WTC11 (cell line): ENCODE results near the gene GPHB5. TPM values are rescaled to one million over a fixed set of nuclear protein-coding genes. Genes with fewer than 3 reads are reported as not detected.

Source experiments
- ATAC-seq: fragments of 200-7000 bp; cut with Tn5 transposase; 2 replicates; pipeline ENCODE4 v1.10.0; 2021; ENCODE audit warnings: mild to moderate bottlenecking, moderate library complexity
- CTCF ChIA-PET: fragments of 300-600 bp; sonication (Branson Sonifier 250); formaldehyde crosslinking; loops from one replicate; lab custom pipeline; 2021; ENCODE audit warnings: antibody characterized with exemption; lab: Charles Lee
- POLR2A ChIA-PET: fragments of 350-600 bp; sonication (Branson Sonifier 250); formaldehyde crosslinking; loops from one replicate; lab custom pipeline; 2021; ENCODE audit warnings: antibody characterized with exemption; lab: Charles Lee
- DNase-seq: peaks from one replicate; pipeline ENCODE4 v3.0.0; 2021; ENCODE audit warnings: low spot score
- H3K27ac Mint-ChIP-seq: 2 replicates; pipeline ENCODE4 v1.8.0; 2021; ENCODE audit warnings: mixed read lengths
- H3K27me3 Mint-ChIP-seq: 2 replicates; pipeline ENCODE4 v1.8.0; 2021; ENCODE audit warnings: low read depth, mild to moderate bottlenecking, moderate library complexity, mixed read lengths
- H3K36me3 Mint-ChIP-seq: 2 replicates; pipeline ENCODE4 v1.8.0; 2021; ENCODE audit warnings: mixed read lengths
- H3K4me1 Mint-ChIP-seq: 2 replicates; pipeline ENCODE4 v1.8.0; 2022; ENCODE audit warnings: mixed read lengths
- H3K4me3 Mint-ChIP-seq: 2 replicates; pipeline ENCODE4 v1.8.0; 2021; ENCODE audit warnings: mild to moderate bottlenecking, moderate library complexity, mixed read lengths
- H3K9me3 Mint-ChIP-seq: 2 replicates; pipeline ENCODE4 v1.8.0; 2021; ENCODE audit warnings: mixed read lengths
- AFF4 ChIP-seq: sonication (generic); formaldehyde crosslinking; IDR thresholded peaks from 2 replicates; pipeline ENCODE4 v1.8.1; 2023; ENCODE audit warnings: mild to moderate bottlenecking, missing genetic modification reagents, borderline replicate concordance
- ARID4B ChIP-seq: sonication (generic); formaldehyde crosslinking; IDR thresholded peaks from 2 replicates; pipeline ENCODE4 v1.8.0; 2023; ENCODE audit warnings: missing genetic modification reagents, mild to moderate bottlenecking, borderline replicate concordance
- ATF2 ChIP-seq: sonication (generic); formaldehyde crosslinking; IDR thresholded peaks from 2 replicates; pipeline ENCODE4 v1.8.1; 2022; ENCODE audit warnings: low read depth, missing genetic modification reagents, borderline replicate concordance
- E2F1 ChIP-seq: sonication (generic); formaldehyde crosslinking; IDR thresholded peaks from 2 replicates; pipeline ENCODE4 v1.8.0; 2022; ENCODE audit warnings: mild to moderate bottlenecking, missing genetic modification reagents
- FOXP4 ChIP-seq: sonication (generic); formaldehyde crosslinking; IDR thresholded peaks from 2 replicates; pipeline ENCODE4 v1.8.0; 2022; ENCODE audit warnings: mild to moderate bottlenecking, missing genetic modification reagents
- GTF2I ChIP-seq: fragments of 250-450 bp; sonication (Bioruptor Pico); conservative IDR thresholded peaks from 2 replicates; pipeline ENCODE4 v1.4.0; 2021; ENCODE audit warnings: mild to moderate bottlenecking
- HMGA2 ChIP-seq: fragments of 250-450 bp; sonication (Bioruptor Pico); IDR thresholded peaks from 2 replicates; pipeline ENCODE4 v1.4.0; 2021; ENCODE audit warnings: mild to moderate bottlenecking, moderate library complexity
- IRF1 ChIP-seq: sonication (generic); formaldehyde crosslinking; IDR thresholded peaks from 2 replicates; pipeline ENCODE4 v1.8.0; 2023; ENCODE audit warnings: missing genetic modification reagents
- JUN ChIP-seq: sonication (generic); formaldehyde crosslinking; IDR thresholded peaks from 2 replicates; pipeline ENCODE4 v1.8.0; 2023; ENCODE audit warnings: mild to moderate bottlenecking, missing genetic modification reagents
- KAT7 ChIP-seq: sonication (generic); formaldehyde crosslinking; IDR thresholded peaks from 2 replicates; pipeline ENCODE4 v1.8.1; 2023; ENCODE audit warnings: missing genetic modification reagents, mild to moderate bottlenecking, borderline replicate concordance
- NFATC4 ChIP-seq: fragments of 250-450 bp; sonication (Bioruptor Pico); IDR thresholded peaks from 2 replicates; pipeline ENCODE4 v1.9.0; 2021; ENCODE audit warnings: mild to moderate bottlenecking
- NFE2L1 ChIP-seq: sonication (generic); formaldehyde crosslinking; IDR thresholded peaks from 2 replicates; pipeline ENCODE4 v1.8.1; 2023; ENCODE audit warnings: missing genetic modification reagents
- NR3C1 ChIP-seq: sonication (generic); formaldehyde crosslinking; conservative IDR thresholded peaks from 2 replicates; pipeline ENCODE4 v1.8.1; 2023; ENCODE audit warnings: low read depth, mild to moderate bottlenecking, missing genetic modification reagents
- PRRX2 ChIP-seq: fragments of 250-450 bp; sonication (Bioruptor Pico); IDR thresholded peaks from 2 replicates; pipeline ENCODE4 v1.8.0; 2021; ENCODE audit warnings: mild to moderate bottlenecking
- RORB ChIP-seq: fragments of 250-450 bp; sonication (Bioruptor Pico); IDR thresholded peaks from 2 replicates; pipeline ENCODE4 v1.9.0; 2021; ENCODE audit warnings: mild to moderate bottlenecking
- SOX15 ChIP-seq: fragments of 250-450 bp; sonication (Bioruptor Pico); IDR thresholded peaks from 2 replicates; pipeline ENCODE4 v1.9.0; 2021; ENCODE audit warnings: mild to moderate bottlenecking
- TEAD1 ChIP-seq: sonication (generic); formaldehyde crosslinking; IDR thresholded peaks from 2 replicates; pipeline ENCODE4 v1.8.0; 2022; ENCODE audit warnings: mild to moderate bottlenecking, missing genetic modification reagents
- TP53 ChIP-seq: sonication (generic); formaldehyde crosslinking; IDR thresholded peaks from 2 replicates; pipeline ENCODE4 v1.8.1; 2023; ENCODE audit warnings: mild to moderate bottlenecking, missing genetic modification reagents
- ZNF317 ChIP-seq: sonication (generic); formaldehyde crosslinking; IDR thresholded peaks from 2 replicates; pipeline ENCODE4 v1.8.1; 2023; ENCODE audit warnings: low read depth, mild to moderate bottlenecking, moderate library complexity, missing genetic modification reagents, borderline replicate concordance
- ZSCAN18 ChIP-seq: fragments of 250-450 bp; sonication (Bioruptor Pico); IDR thresholded peaks from 2 replicates; pipeline ENCODE4 v2.1.2; 2022; ENCODE audit warnings: mild to moderate bottlenecking, moderate library complexity
- total RNA-seq: library from RNA; stranded (reverse); gene quantifications from 3 replicates; pipeline ENCODE4 v1.2.3, GENCODE V29; 2021

GPHB5 gene
- total RNA-seq, 1 experiment from 2014 or later: not detected

GRCh38 chr14:63328787-63329737 is 10.3 kb upstream of the GPHB5 start:
- H3K4me3 Mint-ChIP-seq: no peak overlapping the region
- H3K27me3 Mint-ChIP-seq: no peaks in the 10 kb centered on the region; the same call in 1 of the 2 replicates
- H3K9me3 Mint-ChIP-seq: peaks cover 15% of the 10 kb centered on the region
- ATAC-seq (no peak), DNase-seq (no peak)
- TF ChIP-seq ZSCAN18: no peak
- no peak for TF ChIP-seq GTF2I (CRISPR knock-in tag)
- no peak for TF ChIP-seq NFATC4 (CRISPR knock-in tag)
- TF ChIP-seq E2F1 (CRISPR knock-in tag): no peak
- no peak for TF ChIP-seq TEAD1 (CRISPR knock-in tag)
- no peak for TF ChIP-seq NFE2L1 (CRISPR knock-in tag)
- no peak for TF ChIP-seq AFF4 (CRISPR knock-in tag)
- no peak for TF ChIP-seq IRF1 (CRISPR knock-in tag)
- TF ChIP-seq TP53 (CRISPR knock-in tag): no peak
- no peak for TF ChIP-seq HMGA2 (CRISPR knock-in tag)
- no peak for TF ChIP-seq ARID4B
- no peak for TF ChIP-seq ZNF317 (CRISPR knock-in tag)
- TF ChIP-seq JUN: no peak
- no peak for TF ChIP-seq FOXP4
- TF ChIP-seq NR3C1 (CRISPR knock-in tag): no peak
- no peak for TF ChIP-seq SOX15 (CRISPR knock-in tag)
- TF ChIP-seq KAT7 (CRISPR knock-in tag): no peak
- TF ChIP-seq ATF2 (CRISPR knock-in tag): no peak
- TF ChIP-seq PRRX2 (CRISPR knock-in tag): no peak
- TF ChIP-seq RORB (CRISPR knock-in tag): no peak
- ChIA-PET POLR2A (no interaction called here), CTCF (no interaction called here)
- peaks cover 11% of the 10 kb centered on the region for H3K4me1 Mint-ChIP-seq
- no peaks in the 10 kb centered on the region for H3K36me3 Mint-ChIP-seq
- no peak overlapping the region for H3K27ac Mint-ChIP-seq
